NCI-H748 treated with DMSO at 0.1 percent for 48 hours (cell line): ENCODE results near the gene SYTL5.

Experiments
- DNase-seq: peaks from one replicate; lab custom pipeline; 2025; lab: John Stamatoyannopoulos, UW

Gene SYTL5

GRCh38 chrX:38089173-38089982 is 83.0 kb downstream of the SYTL5 start:
- no peak for DNase-seq

GRCh38 chrX:38095971-38096529 is 89.7 kb downstream of the SYTL5 start:
- no peak for DNase-seq

- no peak for DNase-seq
Measured at GRCh38 chrX:38099688-38100087, 93.3 kb downstream of the SYTL5 start.

GRCh38 chrX:38102240-38102639 is 95.9 kb downstream of the SYTL5 start:
- no peak for DNase-seq

GRCh38 chrX:38102875-38103274 is 96.5 kb downstream of the SYTL5 start:
- no peak for DNase-seq

- no peak for DNase-seq
Measured at GRCh38 chrX:38103857-38104812, 97.8 kb downstream of the SYTL5 start.

GRCh38 chrX:38105216-38105725 is 98.9 kb downstream of the SYTL5 start:
- no peak for DNase-seq

GRCh38 chrX:38106991-38107655 is 100.8 kb downstream of the SYTL5 start:
- DNase-seq, result no peak

- no peak for DNase-seq
Measured at GRCh38 chrX:38108364-38108763, 102.0 kb downstream of the SYTL5 start.

GRCh38 chrX:38109042-38109898 is 102.9 kb downstream of the SYTL5 start:
- DNase-seq, result no peak

GRCh38 chrX:38110231-38110630 is 103.9 kb downstream of the SYTL5 start:
- DNase-seq, result no peak

- DNase-seq, result no peak
Measured at GRCh38 chrX:38111196-38111595, 104.8 kb downstream of the SYTL5 start.

GRCh38 chrX:38112566-38112965 is 106.2 kb downstream of the SYTL5 start:
- DNase-seq, result no peak

- no peak for DNase-seq
Measured at GRCh38 chrX:38116706-38117105, 110.4 kb downstream of the SYTL5 start.

- no peak for DNase-seq
Measured at GRCh38 chrX:38117485-38117884, 111.1 kb downstream of the SYTL5 start.

- no peak for DNase-seq
Measured at GRCh38 chrX:38124000-38124399, 117.6 kb downstream of the SYTL5 start.

- DNase-seq, result no peak
Measured at GRCh38 chrX:38126179-38126578, 119.8 kb downstream of the SYTL5 start.

- DNase-seq, result no peak
Measured at GRCh38 chrX:38127961-38128360, 121.6 kb downstream of the SYTL5 start.

GRCh38 chrX:38129366-38129765 is 123.0 kb downstream of the SYTL5 start:
- no peak for DNase-seq

GRCh38 chrX:38138157-38138891 is 132.0 kb downstream of the SYTL5 start:
- no peak for DNase-seq
